GM19240 (cell line): ENCODE data around the gene CLIP2.
"Not testable (repeated sequence)": the region's sequence is repeated elsewhere in the genome, so short reads cannot be mapped to it uniquely, and the experiment has no call there.

ENCODE experiments used
- DNase-seq: peaks from one replicate; pipeline ENCODE4 v3.0.0; 2011; ENCODE audit warnings: low spot score; ENCODE audit not compliant: insufficient read length

Gene CLIP2

GRCh38 chr7:74403521-74404387 lies 114.5 kb downstream of the CLIP2 start:
- DNase-seq = no peak

DNA sequence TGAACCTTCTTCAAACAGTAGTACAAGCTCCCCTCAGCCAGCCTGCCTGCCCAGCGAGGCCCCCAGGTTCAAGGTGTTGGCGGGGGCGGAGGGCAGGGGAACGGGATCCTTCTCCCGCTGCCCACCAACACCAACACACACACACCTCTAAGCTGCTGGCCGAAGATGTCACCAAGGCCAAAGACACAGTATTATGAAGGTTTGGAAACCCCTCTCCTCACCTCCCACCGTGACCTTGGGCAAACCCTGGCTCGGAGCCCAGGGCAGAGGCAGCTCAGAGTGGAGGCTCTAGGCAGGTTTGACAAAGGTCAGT lies 115.1 kb downstream of the CLIP2 start:
- no peak for DNase-seq

- DNase-seq = no peak
These were observed 115.5 kb downstream of the CLIP2 start for GRCh38 chr7:74404741-74405140.

DNA sequence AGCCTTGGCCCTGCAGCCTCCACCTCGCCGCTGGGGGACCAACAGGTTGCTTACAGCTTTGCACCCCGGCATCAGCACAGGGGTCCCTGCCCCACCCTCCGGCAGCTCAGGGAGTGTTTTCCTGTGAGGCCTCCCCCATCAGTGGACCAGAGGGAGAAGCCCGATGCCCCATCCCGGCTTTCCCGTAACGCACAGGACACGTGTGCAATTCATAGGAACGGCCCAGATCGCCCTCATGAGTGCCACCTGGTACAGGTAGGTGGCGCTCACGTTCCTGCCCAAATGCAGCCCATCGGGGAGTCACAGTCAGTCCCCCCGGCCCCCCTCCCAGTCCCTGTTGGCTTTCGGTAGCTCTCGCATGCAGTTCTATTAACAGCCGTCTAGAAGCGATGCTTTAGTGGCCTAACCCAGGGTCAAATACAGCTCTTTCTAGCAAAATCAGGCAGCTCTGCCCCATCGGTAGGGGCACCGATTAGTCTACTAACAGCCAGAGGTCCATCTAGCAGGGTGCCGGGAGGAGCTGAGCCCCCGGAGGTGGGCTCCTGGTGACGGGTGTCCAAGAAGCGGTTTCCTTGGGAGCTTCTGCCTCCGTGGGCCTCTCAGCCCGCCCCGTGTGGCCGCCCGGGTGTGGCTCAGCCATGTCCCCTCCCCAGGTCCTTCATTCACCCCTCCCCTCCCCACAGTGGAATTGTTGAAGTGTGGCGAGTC lies 116.1 kb downstream of the CLIP2 start:
- no peak for DNase-seq

DNA sequence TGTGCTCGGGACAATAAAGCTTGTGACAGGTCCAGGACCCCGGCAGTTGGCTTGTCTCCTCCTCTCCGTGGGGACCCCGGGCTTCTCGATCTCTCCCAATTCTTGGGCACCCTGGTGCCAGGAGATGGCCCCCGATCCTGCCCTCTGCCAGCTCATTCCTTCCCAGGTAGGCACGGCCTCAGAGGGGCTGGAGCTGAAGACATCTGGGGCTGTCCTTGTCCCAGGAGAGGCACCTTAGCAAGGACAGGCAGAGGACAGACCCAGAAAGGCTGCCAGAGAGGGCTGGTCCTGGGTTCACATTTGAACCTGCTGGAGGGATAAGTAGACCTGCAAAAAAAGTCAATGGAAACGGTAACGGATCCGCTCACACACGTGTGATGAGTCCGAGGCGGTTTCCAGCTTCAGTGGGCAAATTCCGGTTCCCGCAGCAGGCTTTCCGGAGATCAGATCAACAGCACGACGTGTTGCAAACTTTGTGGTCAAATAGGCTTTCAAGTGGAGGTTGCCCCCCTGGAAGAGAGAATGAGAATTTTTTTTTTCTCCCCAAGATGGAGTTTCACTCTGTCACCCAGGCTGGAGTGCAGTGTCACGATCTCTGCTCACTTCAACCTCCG lies 116.8 kb downstream of the CLIP2 start:
- no peak for DNase-seq

- no peak for DNase-seq
These were observed 118.8 kb downstream of the CLIP2 start for GRCh38 chr7:74407958-74408357.

DNA sequence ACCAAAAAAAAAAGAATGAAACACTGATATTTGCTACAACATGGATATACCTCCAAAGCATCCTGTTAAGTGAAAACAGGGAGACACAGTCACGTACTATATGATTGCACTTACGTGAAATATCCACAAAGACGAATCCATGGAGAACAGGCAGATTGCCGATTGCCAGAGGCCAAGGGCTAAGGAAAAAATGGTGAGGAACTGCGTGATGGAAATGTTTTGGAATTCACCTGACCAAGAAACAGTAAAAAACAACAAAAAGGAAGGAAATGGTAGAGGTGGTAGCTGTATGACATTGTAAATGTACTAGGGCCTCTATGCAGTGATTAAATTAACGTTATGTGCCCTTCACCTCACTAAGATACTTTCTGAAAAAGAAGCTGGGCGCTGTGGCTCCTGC lies 120.4 kb downstream of the CLIP2 start:
- no peak for DNase-seq

DNA sequence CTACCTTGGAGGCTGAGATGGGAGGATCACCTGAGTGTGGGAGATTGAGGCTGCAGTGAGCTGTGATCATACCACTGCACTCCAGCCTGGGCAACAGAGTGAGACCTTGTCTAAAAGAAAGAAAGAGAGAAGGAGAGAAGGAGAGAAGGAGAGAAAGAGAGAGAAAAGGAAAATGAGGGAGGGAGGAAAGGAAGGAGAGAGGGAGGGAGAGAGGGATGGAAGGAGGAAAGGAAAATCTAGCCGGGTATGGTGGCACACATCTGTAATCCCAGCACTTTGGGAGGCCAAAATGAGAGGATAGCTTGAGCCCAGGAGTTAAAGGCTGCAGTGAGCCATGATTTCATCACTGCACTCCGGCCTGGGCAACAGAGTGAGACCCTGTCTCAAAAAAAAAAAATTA lies 121.6 kb downstream of the CLIP2 start:
- no peak for DNase-seq

DNA sequence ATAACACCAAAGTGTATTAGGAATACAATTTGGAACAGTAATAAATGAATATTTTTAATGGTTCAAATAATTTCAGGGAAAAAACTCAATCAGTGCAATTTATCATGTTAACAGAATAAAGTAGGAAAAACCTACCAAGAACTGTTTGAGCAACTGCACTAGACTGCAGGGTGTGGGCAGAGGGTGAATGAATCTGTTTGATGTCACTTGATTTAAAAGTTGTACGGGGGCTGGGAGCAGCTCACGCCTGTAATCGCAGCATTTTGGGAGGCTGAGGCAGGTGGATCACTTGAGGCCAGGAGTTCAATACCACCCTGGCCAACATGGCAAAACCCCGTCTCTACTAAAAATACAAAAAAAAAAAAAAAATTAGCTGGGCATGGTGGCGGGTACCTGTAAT lies 122.4 kb downstream of the CLIP2 start:
- DNase-seq = not testable (repeated sequence)

- no peak for DNase-seq
These were observed 122.8 kb downstream of the CLIP2 start for GRCh38 chr7:74412056-74412455.

- DNase-seq = no peak
These were observed 123.4 kb downstream of the CLIP2 start for GRCh38 chr7:74412603-74413002.

GRCh38 chr7:74414595-74415333 lies 125.6 kb downstream of the CLIP2 start:
- DNase-seq = not testable (repeated sequence)

GRCh38 chr7:74417419-74417971 lies 128.3 kb downstream of the CLIP2 start:
- DNase-seq = peak; percentile 90

- no peak for DNase-seq
These were observed 128.9 kb downstream of the CLIP2 start for GRCh38 chr7:74418076-74418475.

DNA sequence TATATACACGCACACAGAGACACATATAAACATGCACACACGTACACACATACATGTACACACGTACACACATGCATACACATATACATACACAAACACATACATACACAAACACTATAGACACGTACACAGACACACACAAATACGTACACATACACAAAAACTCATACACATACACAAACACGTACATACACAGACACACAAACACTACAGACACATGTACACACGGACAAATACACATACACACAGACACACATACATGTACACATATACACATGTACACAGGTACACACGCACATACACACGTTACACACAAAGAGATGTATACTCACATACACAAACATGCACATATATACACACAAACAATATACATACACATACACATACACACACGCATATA lies 129.3 kb downstream of the CLIP2 start:
- DNase-seq = no peak

GRCh38 chr7:74419232-74419631 lies 130.0 kb downstream of the CLIP2 start:
- DNase-seq = not testable (repeated sequence)

DNA sequence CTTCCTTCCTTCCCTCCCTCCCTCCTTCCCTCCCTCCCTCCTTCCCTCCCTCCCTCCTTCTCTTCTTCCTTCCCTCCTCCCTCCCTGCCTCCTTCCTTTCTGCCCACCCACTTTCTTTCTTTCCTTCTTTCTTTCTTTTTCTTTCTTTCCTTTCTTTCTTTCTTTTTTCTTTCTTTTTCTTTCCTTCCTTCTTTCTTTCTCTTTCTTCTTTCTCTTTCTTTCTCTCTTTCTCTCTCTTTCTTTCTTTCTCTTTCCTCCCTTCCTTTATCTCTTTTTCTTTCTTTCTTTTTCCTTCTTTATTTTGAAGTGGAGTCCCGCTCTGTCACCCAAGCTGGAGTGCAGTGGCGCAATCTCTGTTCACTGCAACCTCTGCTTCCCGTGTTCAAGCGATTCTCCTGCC lies 130.8 kb downstream of the CLIP2 start:
- DNase-seq = no peak

DNA sequence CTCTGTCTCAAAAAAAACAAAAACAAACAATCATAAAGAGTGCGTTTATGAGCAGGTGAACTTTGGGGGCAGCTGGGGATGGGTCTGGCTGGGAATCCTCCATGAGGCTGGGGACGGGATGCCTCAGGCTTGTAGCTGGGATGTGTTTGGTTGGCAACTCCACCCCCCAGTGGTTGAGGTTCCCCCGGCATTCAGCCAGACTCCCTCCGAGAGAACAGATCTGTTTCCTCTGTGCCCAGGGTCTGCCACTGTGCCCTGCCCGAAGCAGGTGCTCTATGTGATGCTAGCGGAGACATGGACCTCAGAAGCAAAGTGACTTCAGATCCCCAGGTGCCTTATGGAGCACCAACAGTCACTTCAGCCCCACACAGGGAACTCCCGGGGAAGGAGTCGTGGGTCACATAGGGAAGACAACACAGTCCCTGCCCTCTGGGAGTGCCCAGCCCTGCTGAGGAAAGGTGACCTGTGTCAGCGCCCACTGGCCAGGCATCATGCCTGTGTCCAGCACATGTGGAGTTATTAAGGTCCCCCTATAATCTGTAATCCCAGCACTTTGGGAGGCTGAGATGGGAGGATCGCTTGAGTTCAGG lies 135.2 kb downstream of the CLIP2 start:
- no peak for DNase-seq

- DNase-seq = no peak
These were observed 138.8 kb downstream of the CLIP2 start for GRCh38 chr7:74428023-74428422.

- DNase-seq = no peak
These were observed 140.0 kb downstream of the CLIP2 start for GRCh38 chr7:74429153-74429747.

DNA sequence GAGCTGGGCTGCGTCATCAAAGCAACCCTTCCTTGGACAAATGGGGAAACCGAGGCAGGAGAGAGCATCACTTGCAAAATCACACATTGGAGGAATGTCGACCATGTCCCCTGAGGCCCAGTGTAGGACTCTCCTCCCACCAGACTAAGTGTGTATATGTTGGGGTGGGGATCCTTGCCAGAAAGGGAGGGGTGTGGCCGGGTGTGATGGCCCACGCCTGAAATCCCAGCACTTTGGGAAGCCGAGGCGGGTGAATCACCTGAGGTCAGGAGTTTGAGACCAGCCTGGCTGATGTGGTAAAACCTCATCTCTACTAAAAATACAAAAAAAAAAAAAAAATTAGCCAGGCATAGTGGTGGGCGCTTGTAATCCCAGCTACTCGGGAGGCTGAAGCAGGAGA lies 141.2 kb downstream of the CLIP2 start:
- DNase-seq = not testable (repeated sequence)
